WTC11 (cell line): ENCODE measurements around the gene PHF10. TPM values are rescaled to one million over a fixed set of nuclear protein-coding genes. Genes with fewer than 3 reads are reported as not detected.
A peak's percentile ranks its signal among the peaks of the same experiment; 100 is the strongest.

ENCODE experiments used
- ATAC-seq: fragments of 200-7000 bp; cut with Tn5 transposase; 2 replicates; pipeline ENCODE4 v1.10.0; 2021; ENCODE audit warnings: mild to moderate bottlenecking, moderate library complexity
- CTCF ChIA-PET: fragments of 300-600 bp; sonication (Branson Sonifier 250); formaldehyde crosslinking; loops from one replicate; lab custom pipeline; 2021; ENCODE audit warnings: antibody characterized with exemption; lab: Charles Lee
- POLR2A ChIA-PET: fragments of 350-600 bp; sonication (Branson Sonifier 250); formaldehyde crosslinking; loops from one replicate; lab custom pipeline; 2021; ENCODE audit warnings: antibody characterized with exemption; lab: Charles Lee
- DNase-seq: peaks from one replicate; pipeline ENCODE4 v3.0.0; 2021; ENCODE audit warnings: low spot score
- H3K27ac Mint-ChIP-seq: 2 replicates; pipeline ENCODE4 v1.8.0; 2021; ENCODE audit warnings: mixed read lengths
- H3K27me3 Mint-ChIP-seq: 2 replicates; pipeline ENCODE4 v1.8.0; 2021; ENCODE audit warnings: low read depth, mild to moderate bottlenecking, moderate library complexity, mixed read lengths
- H3K36me3 Mint-ChIP-seq: 2 replicates; pipeline ENCODE4 v1.8.0; 2021; ENCODE audit warnings: mixed read lengths
- H3K4me1 Mint-ChIP-seq: 2 replicates; pipeline ENCODE4 v1.8.0; 2022; ENCODE audit warnings: mixed read lengths
- H3K4me3 Mint-ChIP-seq: 2 replicates; pipeline ENCODE4 v1.8.0; 2021; ENCODE audit warnings: mild to moderate bottlenecking, moderate library complexity, mixed read lengths
- H3K9me3 Mint-ChIP-seq: 2 replicates; pipeline ENCODE4 v1.8.0; 2021; ENCODE audit warnings: mixed read lengths
- ATF2 ChIP-seq: sonication (generic); formaldehyde crosslinking; IDR thresholded peaks from 2 replicates; pipeline ENCODE4 v1.8.1; 2022; ENCODE audit warnings: low read depth, missing genetic modification reagents, borderline replicate concordance
- CBFB ChIP-seq: sonication (generic); formaldehyde crosslinking; IDR thresholded peaks from 2 replicates; pipeline ENCODE4 v1.8.1; 2022; ENCODE audit warnings: mild to moderate bottlenecking, low read depth, missing genetic modification reagents
- CREB1 ChIP-seq: sonication (generic); formaldehyde crosslinking; IDR thresholded peaks from 2 replicates; pipeline ENCODE4 v1.8.0; 2023; ENCODE audit warnings: mild to moderate bottlenecking, missing genetic modification reagents
- CTCF ChIP-seq: fragments of 200-600 bp; IDR thresholded peaks from 2 replicates; pipeline ENCODE4 v1.8.0; 2022; ENCODE audit warnings: antibody characterized with exemption
- E2F1 ChIP-seq: sonication (generic); formaldehyde crosslinking; IDR thresholded peaks from 2 replicates; pipeline ENCODE4 v1.8.0; 2022; ENCODE audit warnings: mild to moderate bottlenecking, missing genetic modification reagents
- E2F4 ChIP-seq: sonication (generic); formaldehyde crosslinking; IDR thresholded peaks from 2 replicates; pipeline ENCODE4 v1.8.1; 2022; ENCODE audit warnings: low read depth, mild to moderate bottlenecking, moderate library complexity, missing genetic modification reagents, borderline replicate concordance
- ELF4 ChIP-seq: sonication (generic); formaldehyde crosslinking; IDR thresholded peaks from 2 replicates; pipeline ENCODE4 v1.8.1; 2022; ENCODE audit warnings: low read depth, mild to moderate bottlenecking, moderate library complexity, missing genetic modification reagents
- ETV6 ChIP-seq: sonication (generic); formaldehyde crosslinking; IDR thresholded peaks from 2 replicates; pipeline ENCODE4 v1.8.1; 2022; ENCODE audit warnings: mild to moderate bottlenecking, missing genetic modification reagents
- FOXP1 ChIP-seq: sonication (generic); formaldehyde crosslinking; IDR thresholded peaks from 2 replicates; pipeline ENCODE4 v1.8.0; 2022; ENCODE audit warnings: missing genetic modification reagents, mild to moderate bottlenecking, moderate library complexity, borderline replicate concordance
- GTF2I ChIP-seq: fragments of 250-450 bp; sonication (Bioruptor Pico); conservative IDR thresholded peaks from 2 replicates; pipeline ENCODE4 v1.4.0; 2021; ENCODE audit warnings: mild to moderate bottlenecking
- HMGA2 ChIP-seq: fragments of 250-450 bp; sonication (Bioruptor Pico); IDR thresholded peaks from 2 replicates; pipeline ENCODE4 v1.4.0; 2021; ENCODE audit warnings: mild to moderate bottlenecking, moderate library complexity
- IRF1 ChIP-seq: sonication (generic); formaldehyde crosslinking; IDR thresholded peaks from 2 replicates; pipeline ENCODE4 v1.8.0; 2023; ENCODE audit warnings: missing genetic modification reagents
- IRF2 ChIP-seq: sonication (generic); formaldehyde crosslinking; IDR thresholded peaks from 2 replicates; pipeline ENCODE4 v1.8.0; 2022; ENCODE audit warnings: low read depth, missing genetic modification reagents, borderline replicate concordance
- MXD4 ChIP-seq: fragments of 250-450 bp; sonication (Bioruptor Pico); IDR thresholded peaks from 2 replicates; pipeline ENCODE4 v1.8.0; 2021; ENCODE audit warnings: mild to moderate bottlenecking, moderate library complexity, borderline replicate concordance
- MYBL2 ChIP-seq: sonication (generic); formaldehyde crosslinking; IDR thresholded peaks from 2 replicates; pipeline ENCODE4 v1.8.1; 2023; ENCODE audit warnings: mild to moderate bottlenecking, moderate library complexity, missing genetic modification reagents
- NFATC4 ChIP-seq: fragments of 250-450 bp; sonication (Bioruptor Pico); IDR thresholded peaks from 2 replicates; pipeline ENCODE4 v1.9.0; 2021; ENCODE audit warnings: mild to moderate bottlenecking
- NFE2L1 ChIP-seq: sonication (generic); formaldehyde crosslinking; IDR thresholded peaks from 2 replicates; pipeline ENCODE4 v1.8.1; 2023; ENCODE audit warnings: missing genetic modification reagents
- PREB ChIP-seq: sonication (generic); formaldehyde crosslinking; IDR thresholded peaks from 2 replicates; pipeline ENCODE4 v1.8.1; 2022; ENCODE audit warnings: mild to moderate bottlenecking, missing genetic modification reagents, moderate library complexity, borderline replicate concordance
- RELA ChIP-seq: sonication (generic); formaldehyde crosslinking; IDR thresholded peaks from 2 replicates; pipeline ENCODE4 v1.8.1; 2022; ENCODE audit warnings: missing genetic modification reagents, mild to moderate bottlenecking, borderline replicate concordance
- TEAD1 ChIP-seq: sonication (generic); formaldehyde crosslinking; IDR thresholded peaks from 2 replicates; pipeline ENCODE4 v1.8.0; 2022; ENCODE audit warnings: mild to moderate bottlenecking, missing genetic modification reagents
- TP53 ChIP-seq: sonication (generic); formaldehyde crosslinking; IDR thresholded peaks from 2 replicates; pipeline ENCODE4 v1.8.1; 2023; ENCODE audit warnings: mild to moderate bottlenecking, missing genetic modification reagents
- USF1 ChIP-seq: sonication (generic); formaldehyde crosslinking; IDR thresholded peaks from 2 replicates; pipeline ENCODE4 v1.8.0; 2022; ENCODE audit warnings: mild to moderate bottlenecking, missing genetic modification reagents
- ZMAT4 ChIP-seq: fragments of 250-450 bp; sonication (Bioruptor Pico); IDR thresholded peaks from 2 replicates; pipeline ENCODE4 v1.9.0; 2021; ENCODE audit warnings: mild to moderate bottlenecking
- ZNF263 ChIP-seq: sonication (generic); formaldehyde crosslinking; IDR thresholded peaks from 2 replicates; pipeline ENCODE4 v1.8.1; 2022; ENCODE audit warnings: low read depth, mild to moderate bottlenecking, moderate library complexity, missing genetic modification reagents
- ZNF423 ChIP-seq: fragments of 250-450 bp; sonication (Bioruptor Pico); IDR thresholded peaks from 2 replicates; pipeline ENCODE4 v2.1.2; 2022; ENCODE audit warnings: mild to moderate bottlenecking, moderate library complexity
- total RNA-seq: library from RNA; stranded (reverse); gene quantifications from 3 replicates; pipeline ENCODE4 v1.2.3, GENCODE V29; 2021

The PHF10 gene
- total RNA-seq, 1 experiment from 2014 or later = 39.3 TPM

- no peak for DNase-seq
- TF ChIP-seq NFATC4 (CRISPR knock-in tag) = no peak
- no peak for TF ChIP-seq RELA (CRISPR knock-in tag)
- TF ChIP-seq TP53 (CRISPR knock-in tag) = no peak
- no peak for TF ChIP-seq CREB1 (CRISPR knock-in tag)
- no peak for TF ChIP-seq FOXP1
- no peak for TF ChIP-seq IRF2 (CRISPR knock-in tag)
These were observed 56.0 kb downstream of the PHF10 start for GRCh38 chr6:169668203-169668847.

GRCh38 chr6:169667716-169668115 is 56.6 kb downstream of the PHF10 start:
- peaks cover 6% of the 10 kb centered on the region for H3K4me1 Mint-ChIP-seq
- H3K27ac Mint-ChIP-seq = no peak overlapping the region
- H3K27me3 Mint-ChIP-seq = no peaks in the 10 kb centered on the region
- no peak overlapping the region for H3K4me3 Mint-ChIP-seq
- no peak for ATAC-seq
- ChIA-PET POLR2A (no interaction called here), CTCF (no interaction called here)
- no peak for DNase-seq
- H3K36me3 Mint-ChIP-seq = peaks cover 85% of the 10 kb centered on the region
- H3K9me3 Mint-ChIP-seq = no peaks in the 10 kb centered on the region
- TF ChIP-seq TEAD1 (CRISPR knock-in tag) = no peak
- no peak for TF ChIP-seq E2F4 (CRISPR knock-in tag)
- no peak for TF ChIP-seq IRF1
- no peak for TF ChIP-seq PREB (CRISPR knock-in tag)
- TF ChIP-seq ELF4 = no peak
- no peak for TF ChIP-seq MXD4 (CRISPR knock-in tag)
- no peak for TF ChIP-seq NFE2L1 (CRISPR knock-in tag)
- TF ChIP-seq CBFB (CRISPR knock-in tag) = no peak
- TF ChIP-seq GTF2I (CRISPR knock-in tag) = no peak
- TF ChIP-seq ZNF423 (CRISPR knock-in tag) = no peak
- TF ChIP-seq CTCF = no peak
- TF ChIP-seq ETV6 (CRISPR knock-in tag) = no peak
- TF ChIP-seq HMGA2 = no peak

More at GRCh38 chr6:169668203-169668847, 56.0 kb downstream of the PHF10 start:
- Mint-ChIP-seq H3K27ac (0 out of 2 replicates have a peak overlapping the region, but pooled peaks have one; percentile 67), H3K36me3 (peaks cover 79% of the 10 kb centered on the region), H3K4me3 (no peak overlapping the region), H3K27me3 (no peaks in the 10 kb centered on the region), H3K9me3 (no peaks in the 10 kb centered on the region), H3K4me1 (peaks cover 6% of the 10 kb centered on the region)
- ATAC-seq = peak; percentile 64
- ChIA-PET CTCF (no interaction called here), POLR2A (no interaction called here)

- peaks cover 81% of the 10 kb centered on the region for H3K36me3 Mint-ChIP-seq
- H3K27me3 Mint-ChIP-seq = no peaks in the 10 kb centered on the region
- ChIA-PET CTCF (no interaction called here), POLR2A (no interaction called here)
- DNase-seq (no peak), ATAC-seq (no peak)
- no peaks in the 10 kb centered on the region for H3K9me3 Mint-ChIP-seq
- no peak overlapping the region for H3K4me3 Mint-ChIP-seq
- H3K4me1 Mint-ChIP-seq = peaks cover 6% of the 10 kb centered on the region
- no peak overlapping the region for H3K27ac Mint-ChIP-seq
- TF ChIP-seq USF1 (CRISPR knock-in tag) = no peak
- no peak for TF ChIP-seq E2F1
- TF ChIP-seq ZNF263 (CRISPR knock-in tag) = no peak
- TF ChIP-seq ATF2 (CRISPR knock-in tag) = no peak
- TF ChIP-seq MYBL2 = no peak
- TF ChIP-seq ZMAT4 = no peak
These were observed 57.9 kb downstream of the PHF10 start for GRCh38 chr6:169666441-169666840.
